H1 (cell line): Measurements from ENCODE around the gene FOXD2. TPM values are rescaled to one million over a fixed set of nuclear protein-coding genes. Genes with fewer than 3 reads are reported as not detected.

ENCODE experiments used
- CTCF ChIA-PET: fragments of 300-600 bp; sonication (Branson Sonifier 250); formaldehyde crosslinking; loops from one replicate; lab custom pipeline; 2021; ENCODE audit not compliant: partially characterized antibody; lab: Charles Lee
- POLR2A ChIA-PET: fragments of 300-600 bp; sonication (Branson Sonifier 250); formaldehyde crosslinking; loops from one replicate; lab custom pipeline; 2021; ENCODE audit warnings: inconsistent platforms; ENCODE audit not compliant: partially characterized antibody; lab: Charles Lee
- DNase-seq, 2 experiments: peaks; one replicate each; pipeline versions ENCODE4 v3.0.0 to v3.0.0-alpha.2; 2010 to 2022; ENCODE audit warnings: low spot score in 2 of 2, low read depth in 1 of 2, mixed read lengths in 1 of 2
- FAIRE-seq: peaks from 2 replicates; lab custom pipeline; 2011; peaks lifted over from hg19 to GRCh38; lab: Jason Lieb, UNC
- H2AFZ ChIP-seq: 2 replicates; pipeline ENCODE4 v1.8.1; 2012; ENCODE audit warnings: low read length, inconsistent platforms
- H2AK5ac ChIP-seq: 2 replicates; pipeline ENCODE4 v1.6.1; 2013; ENCODE audit warnings: low read depth, low read length
- H2BK120ac ChIP-seq: replicated peaks from 2 replicates; pipeline ENCODE3; 2013; ENCODE audit warnings: low read depth, low read length, inconsistent platforms
- H2BK12ac ChIP-seq: 2 replicates; pipeline ENCODE4 v1.6.1; 2013; ENCODE audit warnings: low read depth, low read length
- H2BK15ac ChIP-seq: 2 replicates; pipeline ENCODE4 v1.6.1; 2013; ENCODE audit warnings: low read length
- H2BK20ac ChIP-seq: 2 replicates; pipeline ENCODE4 v1.6.1; 2013; ENCODE audit warnings: low read length
- H2BK5ac ChIP-seq: 2 replicates; pipeline ENCODE4 v1.6.1; 2013; ENCODE audit warnings: low read depth, low read length
- H3K14ac ChIP-seq: 2 replicates; pipeline ENCODE4 v1.6.1; 2013; ENCODE audit warnings: inconsistent platforms; ENCODE audit not compliant: insufficient read length
- H3K18ac ChIP-seq: 2 replicates; pipeline ENCODE4 v1.6.1; 2013; ENCODE audit warnings: low read length; ENCODE audit errors: extremely low read depth
- H3K23ac ChIP-seq: 2 replicates; pipeline ENCODE4 v1.6.1; 2013; ENCODE audit warnings: inconsistent platforms; ENCODE audit not compliant: insufficient read length
- H3K23me2 ChIP-seq: 2 replicates; pipeline ENCODE4 v1.6.1; 2013; ENCODE audit warnings: low read depth, low read length
- H3K27ac ChIP-seq: 2 replicates; pipeline ENCODE4 v1.6.1; 2011; ENCODE audit warnings: low read depth, low read length, inconsistent platforms
- H3K27me3 ChIP-seq, 4 experiments: replicated peaks in 1 of 4; 1 replicate in 1 of 4; 2 replicates in 3 of 4; pipeline versions ENCODE4 v1.6.1 to v1.8.1; 2011 to 2013; ENCODE audit warnings: low read length in 3 of 4, mild to moderate bottlenecking in 3 of 4, inconsistent platforms in 2 of 4, mixed read lengths in 2 of 4, moderate library complexity in 1 of 4; ENCODE audit not compliant: control insufficient read depth in 3 of 4, insufficient read depth in 3 of 4; ENCODE audit errors: extremely low read depth in 1 of 4
- H3K36me3 ChIP-seq, 4 experiments: 2 replicates each; pipeline versions ENCODE4 v1.6.1 to v1.8.1; 2011 to 2013; ENCODE audit warnings: mild to moderate bottlenecking in 4 of 4, low read length in 3 of 4, moderate library complexity in 2 of 4, control low read depth in 1 of 4, inconsistent platforms in 1 of 4; ENCODE audit not compliant: insufficient read depth in 4 of 4, control insufficient read depth in 2 of 4
- H3K4ac ChIP-seq: replicated peaks from 2 replicates; pipeline ENCODE3; 2013; ENCODE audit warnings: low read length, low read depth, mixed read lengths, inconsistent platforms; ENCODE audit not compliant: insufficient read length
- H3K4me1 ChIP-seq, 4 experiments: replicated peaks in 1 of 4; 1 replicate in 1 of 4; 2 replicates in 3 of 4; pipeline versions ENCODE4 v1.6.1 to v1.8.1; 2011 to 2013; ENCODE audit warnings: low read length in 3 of 4, inconsistent platforms in 2 of 4, mixed read lengths in 1 of 4; ENCODE audit not compliant: insufficient read depth in 4 of 4, control insufficient read depth in 3 of 4
- H3K4me2 ChIP-seq, 2 experiments: 2 replicates each; pipeline versions ENCODE4 v1.6.1 to v1.8.1; 2011 to 2013; ENCODE audit warnings: low read depth in 2 of 2, low read length in 2 of 2, control low read depth in 1 of 2, inconsistent platforms in 1 of 2, mild to moderate bottlenecking in 1 of 2; ENCODE audit not compliant: insufficient read depth in 1 of 2
- H3K4me3 ChIP-seq, 4 experiments: fragments of 200-600, 300-600 bp in 1 of 4; sonication (generic), shearing (Covaris generic), sonication (Bioruptor Twin) in 1 of 4; 2 replicates each; pipeline versions ENCODE4 v1.5.1 to v1.8.1; 2011 to 2016; ENCODE audit warnings: low read length in 4 of 4, low read depth in 3 of 4, control low read depth in 2 of 4, inconsistent platforms in 2 of 4, mild to moderate bottlenecking in 2 of 4, mixed read lengths in 1 of 4, moderate library complexity in 1 of 4; ENCODE audit not compliant: insufficient read depth in 2 of 4; ENCODE audit errors: extremely low read depth in 1 of 4
- H3K56ac ChIP-seq: replicated peaks from 2 replicates; pipeline ENCODE3; 2013; ENCODE audit warnings: low read depth, mild to moderate bottlenecking, mixed read lengths, low read length, inconsistent platforms; ENCODE audit not compliant: insufficient read length
- H3K79me1 ChIP-seq: 2 replicates; pipeline ENCODE4 v1.6.1; 2013; ENCODE audit warnings: low read depth, low read length, control low read depth
- H3K79me2 ChIP-seq, 2 experiments: 2 replicates each; pipeline versions ENCODE4 v1.6.1 to v1.8.1; 2012 to 2013; ENCODE audit warnings: low read length in 2 of 2, mild to moderate bottlenecking in 2 of 2, inconsistent platforms in 1 of 2; ENCODE audit not compliant: insufficient read depth in 2 of 2, control insufficient read depth in 1 of 2
- H3K9ac ChIP-seq, 4 experiments: replicated peaks in 1 of 4; 1 replicate in 1 of 4; 2 replicates in 3 of 4; pipeline versions ENCODE4 v1.6.1 to v1.8.1; 2011 to 2013; ENCODE audit warnings: low read depth in 3 of 4, low read length in 3 of 4, control low read depth in 2 of 4, mild to moderate bottlenecking in 2 of 4, moderate library complexity in 2 of 4, inconsistent platforms in 1 of 4; ENCODE audit errors: extremely low read depth in 1 of 4
- H3K9me3 ChIP-seq, 2 experiments: 2 replicates each; pipeline versions ENCODE4 v1.6.1 to v1.8.1; 2012 to 2013; ENCODE audit warnings: mild to moderate bottlenecking in 2 of 2, moderate library complexity in 2 of 2, control low read depth in 1 of 2, inconsistent platforms in 1 of 2, low read depth in 1 of 2, low read length in 1 of 2, mixed read lengths in 1 of 2; ENCODE audit not compliant: insufficient read depth in 2 of 2
- H4K20me1 ChIP-seq, 2 experiments: replicated peaks in 1 of 2; 2 replicates each; pipeline versions ENCODE3 to v1.8.1; 2011 to 2013; ENCODE audit warnings: inconsistent platforms in 2 of 2, low read length in 2 of 2, mild to moderate bottlenecking in 1 of 2; ENCODE audit not compliant: insufficient read depth in 2 of 2, control insufficient read depth in 1 of 2
- H4K5ac ChIP-seq: 2 replicates; pipeline ENCODE4 v1.6.1; 2013; ENCODE audit warnings: low read length, low read depth, mixed read lengths, inconsistent platforms; ENCODE audit not compliant: insufficient read length
- H4K8ac ChIP-seq: 2 replicates; pipeline ENCODE4 v1.8.0; 2013; ENCODE audit warnings: mild to moderate bottlenecking, moderate library complexity, low read length, inconsistent platforms; ENCODE audit not compliant: insufficient read depth; ENCODE audit errors: extremely low read depth
- H4K91ac ChIP-seq: replicated peaks from 2 replicates; pipeline ENCODE3; 2013; ENCODE audit warnings: low read length, mixed read lengths, inconsistent platforms; ENCODE audit not compliant: insufficient read length
- CEBPB ChIP-seq: IDR thresholded peaks from 2 replicates; pipeline ENCODE4 v1.6.1; 2012; ENCODE audit warnings: low read depth, low read length
- EGR1 ChIP-seq: IDR thresholded peaks from 2 replicates; pipeline ENCODE4 v1.6.1; 2011; ENCODE audit warnings: low read depth, low read length, borderline replicate concordance
- NANOG ChIP-seq: IDR thresholded peaks from 2 replicates; pipeline ENCODE4 v1.6.1; 2011; ENCODE audit warnings: low read length, low read depth, mild to moderate bottlenecking, inconsistent platforms; ENCODE audit not compliant: insufficient read depth, poor library complexity, severe bottlenecking
- SIN3A ChIP-seq, 2 experiments: IDR thresholded peaks in 1 of 2; conservative IDR thresholded peaks in 1 of 2; 2 replicates each; pipeline ENCODE4 v1.6.1; 2011 to 2012; ENCODE audit warnings: low read length in 2 of 2, improper control_type of control experiment in 1 of 2, low read depth in 1 of 2, mild to moderate bottlenecking in 1 of 2
- SIX5 ChIP-seq: IDR thresholded peaks from 2 replicates; pipeline ENCODE4 v1.6.1; 2011; ENCODE audit warnings: mild to moderate bottlenecking, low read depth, low read length
- TEAD4 ChIP-seq: IDR thresholded peaks from 2 replicates; pipeline ENCODE4 v1.6.1; 2012; ENCODE audit warnings: low read depth, low read length, inconsistent platforms, mixed read lengths
- WGBS, 2 experiments: shearing (Covaris generic) in 1 of 2; methylation state at CpG; one replicate each; pipeline versions ENCODE4 v1.1.6 to v1.1.7; 2013 to 2015; ENCODE audit warnings: low lambda C conversion rate in 2 of 2, mixed read lengths in 2 of 2, inconsistent platforms in 1 of 2, low coverage in 1 of 2, missing lambda C conversion rate in 1 of 2; ENCODE audit not compliant: insufficient replicate concordance in 2 of 2, insufficient coverage in 1 of 2, insufficient read length in 1 of 2; ENCODE audit errors: extremely low coverage in 1 of 2, missing lambda C conversion rate in 1 of 2; 5-methylcytosine and 5-hydroxymethylcytosine counted together
- polyA plus RNA-seq, 7 experiments: library from polyadenylated mRNA; depleted of rRNA in 3 of 7; stranded (reverse) in 5 of 7; unstranded in 2 of 7; fragments of >200 nt in 5 of 7; fragments of 200-250 nt in 2 of 7; gene quantifications; 1 replicate in 5 of 7; 2 replicates in 1 of 7; 4 replicates in 1 of 7; pipeline versions ENCODE4 v1.2.1 to v1.2.3, GENCODE V29; 2011 to 2013; ENCODE audit warnings: missing spikeins in 2 of 7, mixed read lengths in 2 of 7
- total RNA-seq: library from RNA; stranded (reverse); fragmentation: NEBNext Ultra II Directional; extraction: Animal tissue kit (Norgen Biotek cat#: 25700); gene quantifications from 2 replicates; pipeline ENCODE4 v1.2.1, GENCODE V29; 2021
- TF ChIP-seq, protein P1 (sequence below), 3 experiments: IDR thresholded peaks; 1 replicate in 2 of 3; 2 replicates in 1 of 3; pipeline versions ENCODE4 v1.5.1 to v1.6.1; 2011; ENCODE audit warnings: low read length in 3 of 3, mild to moderate bottlenecking in 3 of 3, inconsistent platforms in 2 of 3, low read depth in 1 of 3, moderate library complexity in 1 of 3; ENCODE audit not compliant: insufficient read depth in 1 of 3; ENCODE audit errors: control extremely low read depth in 1 of 3

The FOXD2 gene
- total and polyA plus RNA-seq, 2 of the 8 experiments (the other 6 are each of a cell fraction or from before 2014, with no cell fraction given) = not detected

DNA sequence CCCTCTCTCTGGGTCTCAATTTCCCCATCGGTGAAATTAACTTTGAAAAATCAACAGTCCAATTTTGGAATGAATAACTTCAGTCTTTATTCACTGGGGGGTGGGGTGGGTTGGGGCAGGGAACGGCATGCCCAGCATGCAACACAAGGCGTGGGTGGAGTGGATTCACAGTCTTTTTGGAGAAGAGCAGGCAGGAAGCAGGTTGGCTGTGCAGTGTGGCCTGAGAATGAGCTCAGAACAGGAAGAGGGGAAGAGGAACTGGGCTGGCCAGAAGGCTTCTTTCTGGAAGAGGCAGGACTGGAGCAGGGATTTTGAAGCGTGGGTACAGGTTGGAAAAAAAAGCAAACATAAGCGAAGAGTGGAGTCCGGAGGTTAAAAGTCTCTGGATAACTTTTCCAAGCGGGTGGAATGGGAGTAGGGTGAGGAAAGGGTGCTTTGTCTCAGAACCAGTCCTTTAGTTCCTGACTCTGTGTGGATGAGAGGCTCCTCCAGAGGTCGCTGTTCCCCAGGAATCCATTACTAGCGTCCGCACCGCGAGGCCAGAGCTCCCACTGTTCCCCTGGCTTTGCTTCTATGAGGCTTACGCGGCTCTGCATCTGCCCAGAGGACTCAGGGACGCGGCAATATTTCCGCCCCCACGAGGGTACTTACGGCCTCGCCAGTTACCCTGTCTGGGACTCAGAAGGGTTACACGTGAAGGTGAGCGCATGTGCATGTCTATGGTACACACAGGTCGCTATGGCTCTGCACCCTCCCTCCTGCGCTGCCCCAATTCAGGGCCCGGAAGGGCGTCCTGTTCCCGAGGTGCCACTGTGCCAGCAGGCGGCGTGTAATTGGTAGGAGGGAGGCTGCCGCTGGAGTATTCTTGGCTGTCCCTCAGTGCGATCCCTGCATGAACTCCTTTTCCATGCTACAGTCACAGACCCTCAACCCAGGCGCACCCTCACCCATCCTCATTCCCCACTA lies 5.5 kb upstream of the FOXD2 start:
- Histone ChIP-seq H3K4me2 (peak overlapping the region; percentile 63 to 97), H2BK5ac (no peak overlapping the region; the same call in 1 of the 2 replicates), H3K23ac (no peak overlapping the region), H3K9me3 (no peaks in the 10 kb centered on the region), H3K79me1 (no peaks in the 10 kb centered on the region), H4K8ac (no peak overlapping the region; the same call in 1 of the 2 replicates), H3K4me3 (peak overlapping the region; percentile 28 to 54 (median 42); a peak in 7 of 8 replicates), H3K4me1 (peaks cover 3 to 36% (median 15%) of the 10 kb centered on the region in 4 experiments; a peak in 6 of 7 replicates), H3K18ac (peak overlapping the region; percentile 34; the same call in 1 of the 2 replicates), H2BK20ac (0 out of 2 replicates have a peak overlapping the region, but pooled peaks have one; percentile 83), H3K14ac (no peak overlapping the region), H3K4ac (no peak overlapping the region), H2AFZ (peak overlapping the region; percentile 64; the same call in 1 of the 2 replicates), H3K27ac (no peak overlapping the region), H4K5ac (no peak overlapping the region), H3K23me2 (peaks cover 7% of the 10 kb centered on the region; the same call in 1 of the 2 replicates), H2BK12ac (peak overlapping the region; percentile 87; the same call in 1 of the 2 replicates), H3K36me3 (no peaks in the 10 kb centered on the region; a peak in 1 of 8 replicates), H3K9ac (no peak overlapping the region), H2BK120ac (no peak overlapping the region), H3K56ac (no peak overlapping the region), H3K79me2 (no peaks in the 10 kb centered on the region), H2BK15ac (no peak overlapping the region), H3K27me3 (peaks cover 65 to 99% (median 90%) of the 10 kb centered on the region in 4 experiments), H4K20me1 (peaks cover 8 to 19% of the 10 kb centered on the region in 2 experiments), H4K91ac (no peak overlapping the region), H2AK5ac (no peak overlapping the region)
- WGBS, 2 experiments = 8% methylated on average over 32 of the region's 32 CpGs; no CpG with 5 or more reads in 1 of the 2 experiments
- ChIA-PET CTCF (interaction anchor here (0.6 to 9.7 kb wide), 52 partner anchors 9 to 944 kb away, joined by 3 to 140 read pairs (median 4); no protein-coding TSS in a partner anchor), POLR2A (interaction anchor here (0.5 to 1.5 kb wide), 4 partner anchors 8 to 559 kb away, joined by 3 to 4 read pairs (median 3); no protein-coding TSS in a partner anchor)
- FAIRE-seq (peak; percentile 55), DNase-seq (peak; percentile 58 to 94)
- TF ChIP-seq TEAD4 = 0 out of 2 replicates have a peak, but pooled peaks have one; percentile 54
- TF ChIP-seq NANOG = no peak
- no peak for TF ChIP-seq EGR1
- TF ChIP-seq SIN3A (conservative IDR thresholded peaks at IDR 0.05 in 1 of 2, IDR thresholded peaks at IDR 0.05 in 1 of 2; ENCODE audit: low read depth in 1 of 2, low read length in 2 of 2) = no peak
- TF ChIP-seq CEBPB = no peak
- TF ChIP-seq, protein P1, sequence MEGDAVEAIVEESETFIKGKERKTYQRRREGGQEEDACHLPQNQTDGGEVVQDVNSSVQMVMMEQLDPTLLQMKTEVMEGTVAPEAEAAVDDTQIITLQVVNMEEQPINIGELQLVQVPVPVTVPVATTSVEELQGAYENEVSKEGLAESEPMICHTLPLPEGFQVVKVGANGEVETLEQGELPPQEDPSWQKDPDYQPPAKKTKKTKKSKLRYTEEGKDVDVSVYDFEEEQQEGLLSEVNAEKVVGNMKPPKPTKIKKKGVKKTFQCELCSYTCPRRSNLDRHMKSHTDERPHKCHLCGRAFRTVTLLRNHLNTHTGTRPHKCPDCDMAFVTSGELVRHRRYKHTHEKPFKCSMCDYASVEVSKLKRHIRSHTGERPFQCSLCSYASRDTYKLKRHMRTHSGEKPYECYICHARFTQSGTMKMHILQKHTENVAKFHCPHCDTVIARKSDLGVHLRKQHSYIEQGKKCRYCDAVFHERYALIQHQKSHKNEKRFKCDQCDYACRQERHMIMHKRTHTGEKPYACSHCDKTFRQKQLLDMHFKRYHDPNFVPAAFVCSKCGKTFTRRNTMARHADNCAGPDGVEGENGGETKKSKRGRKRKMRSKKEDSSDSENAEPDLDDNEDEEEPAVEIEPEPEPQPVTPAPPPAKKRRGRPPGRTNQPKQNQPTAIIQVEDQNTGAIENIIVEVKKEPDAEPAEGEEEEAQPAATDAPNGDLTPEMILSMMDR (IDR thresholded peaks at IDR 0.05; ENCODE audit: control extremely low read depth in 1 of 3, insufficient read depth in 1 of 3, low read depth in 1 of 3, low read length in 3 of 3) = peak in 2 of 3 experiments; percentile 83 to 87; a peak in 3 of 4 replicates
- TF ChIP-seq SIX5 = no peak
